H1 (cell line): Measurements from ENCODE around the gene FRRS1L. TPM values are rescaled to one million over a fixed set of nuclear protein-coding genes. Genes with fewer than 3 reads are reported as not detected.

Experiments used
- BACH1 ChIP-seq: IDR thresholded peaks from 2 replicates; pipeline ENCODE4 v1.6.1; 2012; ENCODE audit warnings: low read length, improper control_type of control experiment
- CBX5 ChIP-seq: fragments of 300-800, 300-1000 bp; sonication (generic); IDR thresholded peaks from 2 replicates; pipeline ENCODE4 v1.7.1; 2016; ENCODE audit warnings: antibody characterized with exemption, low read length, low read depth
- CHD7 ChIP-seq: fragments of 300-600 bp; sonication (generic); IDR thresholded peaks from 2 replicates; pipeline ENCODE4 v1.7.1; 2012; ENCODE audit warnings: low read length, moderate library complexity, mild to moderate bottlenecking, inconsistent platforms; ENCODE audit not compliant: insufficient replicate concordance
- EZH2 ChIP-seq: fragments of 200-600 bp; sonication (generic); IDR thresholded peaks from 2 replicates; pipeline ENCODE4 v1.7.1; 2012; ENCODE audit warnings: low read depth, mild to moderate bottlenecking, moderate library complexity, low read length, inconsistent platforms; ENCODE audit not compliant: severe bottlenecking
- KDM5A ChIP-seq: fragments of 200-600 bp; IDR thresholded peaks from 2 replicates; pipeline ENCODE4 v1.7.1; 2012; ENCODE audit warnings: mild to moderate bottlenecking, low read length, inconsistent platforms, mixed read lengths
- MAFK ChIP-seq: IDR thresholded peaks from 2 replicates; pipeline ENCODE4 v1.6.1; 2012; ENCODE audit warnings: low read depth, mild to moderate bottlenecking, improper control_type of control experiment, low read length
- PHF8 ChIP-seq: fragments of 200-600 bp; sonication (generic); conservative IDR thresholded peaks from 2 replicates; pipeline ENCODE4 v1.7.1; 2012; ENCODE audit warnings: low read depth, mild to moderate bottlenecking, inconsistent platforms, low read length, moderate library complexity
- SIN3A ChIP-seq, 2 experiments: IDR thresholded peaks in 1 of 2; conservative IDR thresholded peaks in 1 of 2; 2 replicates each; pipeline ENCODE4 v1.6.1; 2011 to 2012; ENCODE audit warnings: low read length in 2 of 2, improper control_type of control experiment in 1 of 2, low read depth in 1 of 2, mild to moderate bottlenecking in 1 of 2
- SIX5 ChIP-seq: IDR thresholded peaks from 2 replicates; pipeline ENCODE4 v1.6.1; 2011; ENCODE audit warnings: mild to moderate bottlenecking, low read depth, low read length
- polyA plus RNA-seq, 7 experiments: library from polyadenylated mRNA; depleted of rRNA in 3 of 7; stranded (reverse) in 5 of 7; unstranded in 2 of 7; fragments of >200 nt in 5 of 7; fragments of 200-250 nt in 2 of 7; gene quantifications; 1 replicate in 5 of 7; 2 replicates in 1 of 7; 4 replicates in 1 of 7; pipeline versions ENCODE4 v1.2.1 to v1.2.3, GENCODE V29; 2011 to 2013; ENCODE audit warnings: missing spikeins in 2 of 7, mixed read lengths in 2 of 7
- total RNA-seq: library from RNA; stranded (reverse); fragmentation: NEBNext Ultra II Directional; extraction: Animal tissue kit (Norgen Biotek cat#: 25700); gene quantifications from 2 replicates; pipeline ENCODE4 v1.2.1, GENCODE V29; 2021

The FRRS1L gene
- total and polyA plus RNA-seq, 2 of the 8 experiments (the other 6 are each of a cell fraction or from before 2014, with no cell fraction given) = 1.0 to 2.2 TPM

- no peak for TF ChIP-seq CHD7
- TF ChIP-seq CBX5 = no peak
- TF ChIP-seq SIN3A (conservative IDR thresholded peaks at IDR 0.05 in 1 of 2, IDR thresholded peaks at IDR 0.05 in 1 of 2; ENCODE audit: low read depth in 1 of 2, low read length in 2 of 2) = no peak
- no peak for TF ChIP-seq EZH2
- TF ChIP-seq KDM5A = no peak
- TF ChIP-seq PHF8 = no peak
- no peak for TF ChIP-seq BACH1
- TF ChIP-seq MAFK = no peak
- TF ChIP-seq SIX5 = no peak
These were observed 5.6 kb downstream of the FRRS1L start (continued) for GRCh38 chr9:109161471-109161870.
